ENCODE data around the gene RNASE11. TPM values are rescaled to one million over a fixed set of nuclear protein-coding genes. Genes with fewer than 3 reads are reported as not detected.

The RNASE11 gene
- polyA plus RNA-seq, 3 donors, result not detected

DNA sequence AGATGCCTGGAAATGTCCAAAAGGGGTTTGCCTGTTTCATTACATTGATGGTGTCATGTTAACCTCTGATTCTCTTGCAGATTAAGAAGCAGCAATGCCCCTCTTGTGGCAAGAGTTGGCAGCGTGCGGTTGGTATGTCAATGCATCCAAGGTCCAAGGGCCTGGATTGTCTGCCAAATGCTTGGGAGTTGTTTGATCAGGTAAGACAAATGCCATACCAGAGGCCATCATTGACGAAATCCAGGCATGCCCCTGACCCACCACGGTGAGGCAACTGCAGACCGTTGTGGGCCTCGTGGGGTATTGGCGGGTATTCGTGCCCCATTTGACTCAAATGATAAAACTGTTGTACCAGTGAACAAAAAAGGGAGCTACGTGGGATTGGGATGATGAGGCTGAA is 14.8 kb upstream of the RNASE11 start:
- TF ChIP-seq, protein P1, sequence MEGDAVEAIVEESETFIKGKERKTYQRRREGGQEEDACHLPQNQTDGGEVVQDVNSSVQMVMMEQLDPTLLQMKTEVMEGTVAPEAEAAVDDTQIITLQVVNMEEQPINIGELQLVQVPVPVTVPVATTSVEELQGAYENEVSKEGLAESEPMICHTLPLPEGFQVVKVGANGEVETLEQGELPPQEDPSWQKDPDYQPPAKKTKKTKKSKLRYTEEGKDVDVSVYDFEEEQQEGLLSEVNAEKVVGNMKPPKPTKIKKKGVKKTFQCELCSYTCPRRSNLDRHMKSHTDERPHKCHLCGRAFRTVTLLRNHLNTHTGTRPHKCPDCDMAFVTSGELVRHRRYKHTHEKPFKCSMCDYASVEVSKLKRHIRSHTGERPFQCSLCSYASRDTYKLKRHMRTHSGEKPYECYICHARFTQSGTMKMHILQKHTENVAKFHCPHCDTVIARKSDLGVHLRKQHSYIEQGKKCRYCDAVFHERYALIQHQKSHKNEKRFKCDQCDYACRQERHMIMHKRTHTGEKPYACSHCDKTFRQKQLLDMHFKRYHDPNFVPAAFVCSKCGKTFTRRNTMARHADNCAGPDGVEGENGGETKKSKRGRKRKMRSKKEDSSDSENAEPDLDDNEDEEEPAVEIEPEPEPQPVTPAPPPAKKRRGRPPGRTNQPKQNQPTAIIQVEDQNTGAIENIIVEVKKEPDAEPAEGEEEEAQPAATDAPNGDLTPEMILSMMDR (IDR thresholded peaks at IDR 0.05), result no peak
- intact Hi-C loops (cut with micrococcal nuclease), result no loop called here
- Mint-ChIP-seq H3K4me1 (peaks cover 14% of the 10 kb centered on the region), H3K36me3 (no peaks in the 10 kb centered on the region), H3K27ac (peak overlapping the region in 1 of 7 donors; percentile 55), H3K27me3 (ENCODE audit: low read depth in 3 of 3) (peaks cover 0 to 3% (median 0%) of the 10 kb centered on the region in 3 donors), H3K4me3 (no peak overlapping the region), H3K9me3 (no peaks in the 10 kb centered on the region)
- no peak overlapping the region for H3K9ac ChIP-seq (ENCODE audit: insufficient read depth, low read length, poor library complexity, severe bottlenecking)
- H2AFZ ChIP-seq (ENCODE audit: insufficient read depth, low read depth, low read length, poor library complexity, severe bottlenecking), result no peak overlapping the region
- no peak for DNase-seq
- H3K27me3 ChIP-seq (ENCODE audit: control insufficient read depth in 2 of 2, insufficient read depth in 2 of 2, low read length in 2 of 2), result no peaks in the 10 kb centered on the region
- H3K9me3 ChIP-seq (replicated peaks in 1 of 2; ENCODE audit: control insufficient read depth in 1 of 2, insufficient read depth in 1 of 2, low read length in 2 of 2), result no peaks in the 10 kb centered on the region
- no peak overlapping the region for H3K4me3 ChIP-seq (replicated peaks in 1 of 3; ENCODE audit: low read depth in 2 of 3, low read length in 3 of 3)
- H3K36me3 ChIP-seq (replicated peaks in 1 of 2; ENCODE audit: control insufficient read depth in 1 of 2, insufficient read depth in 2 of 2, low read length in 2 of 2), result no peaks in the 10 kb centered on the region
- H3K27ac ChIP-seq (ENCODE audit: low read depth in 1 of 2, low read length in 2 of 2), result no peak overlapping the region
- no peak overlapping the region for H3K4me2 ChIP-seq (replicated peaks; ENCODE audit: extremely low read depth, low read length, poor library complexity, severe bottlenecking)
- WGBS (ENCODE audit: insufficient coverage), result 100% methylated on average over 9 of the region's 9 CpGs
- peaks cover 3 to 6% of the 10 kb centered on the region in 2 donors for H3K4me1 ChIP-seq (ENCODE audit: control insufficient read depth in 1 of 2, insufficient read depth in 2 of 2, low read length in 2 of 2)
- H4K20me1 ChIP-seq (ENCODE audit: insufficient read depth, low read length), result no peaks in the 10 kb centered on the region
- H3K79me2 ChIP-seq (ENCODE audit: insufficient read depth, low read length), result no peaks in the 10 kb centered on the region

DNA sequence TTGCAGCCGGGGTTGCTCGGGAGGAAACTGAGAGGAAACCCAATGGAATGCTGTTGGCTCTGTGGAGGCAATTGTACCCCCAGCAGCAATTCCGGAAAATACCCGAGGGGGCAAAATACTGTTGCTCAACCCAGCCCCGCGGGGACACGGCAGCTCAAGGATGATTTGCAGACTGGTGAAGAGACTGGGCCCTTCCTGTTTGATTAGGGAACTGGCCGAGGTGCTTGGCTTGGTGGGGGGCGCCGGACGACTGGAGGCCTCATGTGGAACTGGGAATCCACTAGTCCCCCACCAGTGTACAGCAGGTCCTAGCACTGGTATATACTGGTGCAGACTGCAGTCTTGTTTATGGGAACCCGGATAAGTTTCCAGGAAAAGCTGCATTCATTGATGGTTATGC is 13.7 kb upstream of the RNASE11 start:
- peaks cover 14% of the 10 kb centered on the region for H3K4me1 Mint-ChIP-seq
- TF ChIP-seq, protein P1 (IDR thresholded peaks at IDR 0.05), result no peak
- Histone ChIP-seq H3K4me2 (replicated peaks; ENCODE audit: extremely low read depth, low read length, poor library complexity, severe bottlenecking) (peak overlapping the region; percentile 35), H3K36me3 (replicated peaks in 1 of 2; ENCODE audit: control insufficient read depth in 1 of 2, insufficient read depth in 2 of 2, low read length in 2 of 2) (no peaks in the 10 kb centered on the region), H3K4me3 (replicated peaks in 1 of 3; ENCODE audit: low read depth in 2 of 3, low read length in 3 of 3) (peak overlapping the region in 2 of 3 experiments; percentile 17 to 53), H3K9me3 (replicated peaks in 1 of 2; ENCODE audit: control insufficient read depth in 1 of 2, insufficient read depth in 1 of 2, low read length in 2 of 2) (no peaks in the 10 kb centered on the region), H3K27me3 (ENCODE audit: control insufficient read depth in 2 of 2, insufficient read depth in 2 of 2, low read length in 2 of 2) (no peaks in the 10 kb centered on the region), H2AFZ (ENCODE audit: insufficient read depth, low read depth, low read length, poor library complexity, severe bottlenecking) (peak overlapping the region; percentile 59), H3K9ac (ENCODE audit: insufficient read depth, low read length, poor library complexity, severe bottlenecking) (no peak overlapping the region), H3K4me1 (ENCODE audit: control insufficient read depth in 1 of 2, insufficient read depth in 2 of 2, low read length in 2 of 2) (peaks cover 3 to 6% of the 10 kb centered on the region in 2 donors), H4K20me1 (ENCODE audit: insufficient read depth, low read length) (no peaks in the 10 kb centered on the region), H3K27ac (ENCODE audit: low read depth in 1 of 2, low read length in 2 of 2) (peak overlapping the region in 1 of 2 donors; percentile 36), H3K79me2 (ENCODE audit: insufficient read depth, low read length) (no peaks in the 10 kb centered on the region)
- peak overlapping the region; percentile 71 to 72 for H3K4me3 Mint-ChIP-seq
- WGBS (ENCODE audit: insufficient coverage), result 46% methylated on average over 12 of the region's 12 CpGs
- peaks cover 0 to 6% (median 0%) of the 10 kb centered on the region in 3 donors for H3K27me3 Mint-ChIP-seq (ENCODE audit: low read depth in 3 of 3)
- intact Hi-C loops (cut with micrococcal nuclease), result no loop called here
- no peak overlapping the region for H3K27ac Mint-ChIP-seq
- no peaks in the 10 kb centered on the region for H3K9me3 Mint-ChIP-seq
- DNase-seq, result no peak
- H3K36me3 Mint-ChIP-seq, result no peaks in the 10 kb centered on the region

All from CD14-positive monocyte (primary cell).